ENCODE results near the gene ZDHHC11. TPM values are rescaled to one million over a fixed set of nuclear protein-coding genes. Genes with fewer than 3 reads are reported as not detected.

ZDHHC11 gene
- total RNA-seq, 1 donor from 2014 or later, result 73.0 TPM

GRCh38 chr5:887947-888637 lies 37.3 kb upstream of the ZDHHC11 start:
- peaks cover 13% of the 10 kb centered on the region for H3K36me3 Mint-ChIP-seq (ENCODE audit: unreplicated experiment)
- H3K27ac Mint-ChIP-seq (ENCODE audit: unreplicated experiment), result no peak overlapping the region
- no peak for DNase-seq
- H3K4me3 Mint-ChIP-seq (ENCODE audit: unreplicated experiment), result no peak overlapping the region
- H3K27me3 Mint-ChIP-seq (ENCODE audit: unreplicated experiment), result peaks cover 2% of the 10 kb centered on the region
- H3K9me3 Mint-ChIP-seq (ENCODE audit: unreplicated experiment), result peaks cover 5% of the 10 kb centered on the region
- TF ChIP-seq CTCF (IDR thresholded peaks at IDR 0.05; ENCODE audit: partially characterized antibody, unreplicated experiment), result no peak
- peaks cover 5% of the 10 kb centered on the region for H3K4me1 Mint-ChIP-seq (ENCODE audit: low read depth, unreplicated experiment)

DNA sequence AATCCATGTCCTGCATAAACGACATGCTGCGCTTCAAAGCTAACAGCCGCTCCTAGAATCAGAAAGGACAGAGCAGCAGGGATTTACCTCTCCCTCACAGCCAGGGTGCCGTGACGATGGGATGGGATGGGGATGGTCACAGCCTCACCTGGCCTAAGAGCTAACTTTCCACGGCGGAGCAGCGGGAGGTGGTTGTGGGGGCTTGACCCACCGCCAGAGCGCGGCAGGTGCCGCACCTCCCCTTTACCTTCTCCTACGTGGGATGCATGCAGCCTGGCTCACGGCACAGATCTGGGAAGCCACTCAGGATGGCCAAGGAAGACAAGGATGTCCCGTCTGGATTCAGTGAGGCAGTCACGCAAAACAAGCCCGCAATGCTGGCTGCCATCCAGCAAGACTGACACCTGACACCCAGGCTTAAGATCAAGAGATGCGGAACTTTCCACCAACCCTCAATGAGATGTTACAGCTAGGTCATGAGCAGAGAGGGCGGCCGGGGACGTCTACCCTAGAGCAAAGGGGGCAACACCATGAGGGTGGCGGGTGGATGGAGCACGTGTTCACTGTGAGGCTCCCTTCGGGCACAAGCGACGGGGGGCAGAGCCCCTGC lies 36.0 kb upstream of the ZDHHC11 start:
- H3K4me3 Mint-ChIP-seq (ENCODE audit: unreplicated experiment), result no peak overlapping the region
- TF ChIP-seq CTCF (IDR thresholded peaks at IDR 0.05; ENCODE audit: partially characterized antibody, unreplicated experiment), result no peak
- peaks cover 2% of the 10 kb centered on the region for H3K27me3 Mint-ChIP-seq (ENCODE audit: unreplicated experiment)
- H3K27ac Mint-ChIP-seq (ENCODE audit: unreplicated experiment), result no peak overlapping the region
- H3K36me3 Mint-ChIP-seq (ENCODE audit: unreplicated experiment), result peaks cover 26% of the 10 kb centered on the region
- peaks cover 5% of the 10 kb centered on the region for H3K4me1 Mint-ChIP-seq (ENCODE audit: low read depth, unreplicated experiment)
- no peak for DNase-seq
- H3K9me3 Mint-ChIP-seq (ENCODE audit: unreplicated experiment), result peaks cover 5% of the 10 kb centered on the region

DNA sequence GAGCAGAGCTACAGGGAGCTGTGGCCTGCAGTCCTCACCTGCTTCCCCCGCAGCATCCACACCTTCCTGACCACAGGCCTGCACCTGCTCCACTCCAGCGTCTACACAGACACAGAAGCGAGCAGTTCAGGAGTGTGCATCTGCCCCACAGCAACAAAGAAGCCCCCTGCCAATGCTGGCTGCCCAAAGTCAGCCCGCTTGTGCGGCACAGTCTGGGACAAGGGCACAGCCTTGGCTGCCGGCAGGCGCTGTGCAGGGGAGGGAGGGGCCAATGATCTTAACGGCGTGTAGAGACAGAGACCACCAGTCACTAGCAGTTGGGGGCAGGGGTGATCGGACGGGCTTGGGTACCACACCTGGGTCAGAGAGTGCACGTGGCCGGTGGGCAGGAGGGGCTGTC lies 35.2 kb upstream of the ZDHHC11 start:
- Mint-ChIP-seq H3K4me3 (ENCODE audit: unreplicated experiment) (no peak overlapping the region), H3K27ac (ENCODE audit: unreplicated experiment) (no peak overlapping the region), H3K36me3 (ENCODE audit: unreplicated experiment) (peaks cover 26% of the 10 kb centered on the region), H3K9me3 (ENCODE audit: unreplicated experiment) (peaks cover 5% of the 10 kb centered on the region), H3K4me1 (ENCODE audit: low read depth, unreplicated experiment) (peaks cover under 1% of the 10 kb centered on the region), H3K27me3 (ENCODE audit: unreplicated experiment) (peaks cover 2% of the 10 kb centered on the region)
- no peak for TF ChIP-seq CTCF (IDR thresholded peaks at IDR 0.05; ENCODE audit: partially characterized antibody, unreplicated experiment)
- DNase-seq, result no peak

DNA sequence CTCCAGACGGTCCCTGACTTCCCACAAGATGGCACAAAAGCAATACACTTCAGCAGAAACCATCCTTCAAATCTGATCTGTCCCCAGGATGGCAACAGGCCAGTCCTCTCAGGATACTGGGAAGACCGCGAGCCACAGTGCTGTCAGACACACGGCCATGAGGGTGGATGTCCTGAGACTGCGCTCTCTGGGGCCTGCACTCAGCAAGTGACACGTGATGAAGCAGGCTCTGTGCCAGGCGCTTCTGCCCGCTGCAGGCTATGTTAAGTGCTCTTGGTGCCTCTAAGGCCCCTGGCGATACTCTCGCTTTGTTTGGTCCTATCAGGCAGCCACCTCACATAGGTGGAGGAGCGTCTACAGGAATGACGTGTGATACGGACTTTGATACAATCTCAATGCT lies 34.7 kb upstream of the ZDHHC11 start:
- peaks cover 2% of the 10 kb centered on the region for H3K27me3 Mint-ChIP-seq (ENCODE audit: unreplicated experiment)
- H3K9me3 Mint-ChIP-seq (ENCODE audit: unreplicated experiment), result peaks cover 3% of the 10 kb centered on the region
- TF ChIP-seq CTCF (IDR thresholded peaks at IDR 0.05; ENCODE audit: partially characterized antibody, unreplicated experiment), result no peak
- H3K4me3 Mint-ChIP-seq (ENCODE audit: unreplicated experiment), result no peak overlapping the region
- DNase-seq, result no peak
- H3K4me1 Mint-ChIP-seq (ENCODE audit: low read depth, unreplicated experiment), result no peaks in the 10 kb centered on the region
- peaks cover 26% of the 10 kb centered on the region for H3K36me3 Mint-ChIP-seq (ENCODE audit: unreplicated experiment)
- no peak overlapping the region for H3K27ac Mint-ChIP-seq (ENCODE audit: unreplicated experiment)

GRCh38 chr5:885127-885442 lies 34.3 kb upstream of the ZDHHC11 start:
- Mint-ChIP-seq H3K4me3 (ENCODE audit: unreplicated experiment) (no peak overlapping the region), H3K4me1 (ENCODE audit: low read depth, unreplicated experiment) (no peaks in the 10 kb centered on the region), H3K27ac (ENCODE audit: unreplicated experiment) (no peak overlapping the region), H3K27me3 (ENCODE audit: unreplicated experiment) (peaks cover 2% of the 10 kb centered on the region), H3K9me3 (ENCODE audit: unreplicated experiment) (peaks cover 3% of the 10 kb centered on the region), H3K36me3 (ENCODE audit: unreplicated experiment) (peaks cover 26% of the 10 kb centered on the region)
- DNase-seq, result no peak
- no peak for TF ChIP-seq CTCF (IDR thresholded peaks at IDR 0.05; ENCODE audit: partially characterized antibody, unreplicated experiment)

All from glutamatergic neuron (in vitro differentiated cells).